SK-N-SH (cell line): ENCODE measurements around the gene CALML3. TPM values are rescaled to one million over a fixed set of nuclear protein-coding genes. Genes with fewer than 3 reads are reported as not detected.

Experiments used
- CTCF ChIA-PET: fragments of 300-600, 350-600 bp; formaldehyde crosslinking; extraction: SDS; loops from one replicate; lab custom pipeline; 2021; lab: Yijun Ruan, JAX
- POLR2A ChIA-PET: fragments of 350-600 bp; sonication (Branson Sonifier 250); formaldehyde crosslinking; extraction: SDS; loops from one replicate; lab custom pipeline; 2020; ENCODE audit warnings: antibody characterized with exemption, inconsistent platforms; lab: Yijun Ruan, JAX
- DNase-seq: peaks from one replicate; pipeline ENCODE4 v3.0.0; 2012
- H2AFZ ChIP-seq: fragments of 200-600 bp; sonication (generic); 2 replicates; pipeline ENCODE4 v1.8.1; 2016; ENCODE audit warnings: antibody characterized with exemption, mild to moderate bottlenecking, low read depth
- H3F3A ChIP-seq: fragments of 200-600 bp; sonication (generic); replicated peaks from 2 replicates; pipeline ENCODE3; 2016; ENCODE audit warnings: antibody characterized with exemption, mild to moderate bottlenecking; ENCODE audit not compliant: insufficient read depth
- H3K27ac ChIP-seq, 2 experiments: fragments of 200-500 bp in 1 of 2; fragments of 200-600 bp in 1 of 2; sonication (Bioruptor generic) in 1 of 2; sonication (generic), shearing (Covaris generic) in 1 of 2; 2 replicates each; pipeline versions ENCODE4 v1.5.1 to v1.6.1; 2014 to 2016; ENCODE audit warnings: low read depth in 2 of 2, inconsistent platforms in 1 of 2, low read length in 1 of 2, mild to moderate bottlenecking in 1 of 2, mixed read lengths in 1 of 2
- H3K27me3 ChIP-seq: fragments of 200-600 bp; sonication (generic), shearing (Covaris generic); 2 replicates; pipeline ENCODE4 v1.6.1; 2016; ENCODE audit warnings: mixed run types; ENCODE audit not compliant: insufficient read depth
- H3K36me3 ChIP-seq, 2 experiments: fragments of 200-500 bp in 1 of 2; fragments of 200-600 bp in 1 of 2; sonication (Bioruptor generic) in 1 of 2; sonication (generic) in 1 of 2; replicated peaks in 1 of 2; 2 replicates each; pipeline versions ENCODE3 to v1.5.1; 2014 to 2016; ENCODE audit warnings: low read length in 1 of 2, mild to moderate bottlenecking in 1 of 2; ENCODE audit not compliant: insufficient read depth in 2 of 2, control insufficient read depth in 1 of 2
- H3K4me1 ChIP-seq, 2 experiments: fragments of 200-500 bp in 1 of 2; fragments of 200-600 bp in 1 of 2; sonication (Bioruptor generic) in 1 of 2; sonication (generic), shearing (Covaris generic) in 1 of 2; 2 replicates each; pipeline versions ENCODE4 v1.5.1 to v1.6.1; 2014 to 2016; ENCODE audit warnings: low read depth in 1 of 2, low read length in 1 of 2, mixed run types in 1 of 2; ENCODE audit not compliant: insufficient read depth in 2 of 2, control insufficient read depth in 1 of 2
- H3K4me2 ChIP-seq: fragments of 200-600 bp; sonication (generic), shearing (Covaris generic); 2 replicates; pipeline ENCODE4 v1.6.1; 2017; ENCODE audit warnings: mixed run types
- H3K4me3 ChIP-seq, 2 experiments: fragments of 200-500 bp in 1 of 2; fragments of 200-600 bp in 1 of 2; sonication (Bioruptor generic) in 1 of 2; sonication (generic), shearing (Covaris generic) in 1 of 2; 2 replicates each; pipeline versions ENCODE4 v1.5.1 to v1.8.1; 2014 to 2016; ENCODE audit warnings: low read depth in 2 of 2, inconsistent platforms in 1 of 2, low read length in 1 of 2, mild to moderate bottlenecking in 1 of 2, mixed read lengths in 1 of 2, moderate library complexity in 1 of 2
- H3K79me2 ChIP-seq: fragments of 200-600 bp; sonication (generic); 2 replicates; pipeline ENCODE4 v1.8.1; 2017; ENCODE audit warnings: mild to moderate bottlenecking; ENCODE audit not compliant: insufficient read depth
- H3K9ac ChIP-seq: fragments of 200-600 bp; sonication (generic); 2 replicates; pipeline ENCODE4 v1.6.1; 2017; ENCODE audit warnings: mixed run types
- H3K9me2 ChIP-seq: fragments of 200-600 bp; sonication (generic); 2 replicates; pipeline ENCODE4 v1.6.1; 2017; ENCODE audit warnings: mixed run types
- H3K9me3 ChIP-seq: fragments of 200-600 bp; sonication (generic); 2 replicates; pipeline ENCODE4 v1.6.1; 2017; ENCODE audit warnings: mixed run types, mild to moderate bottlenecking, moderate library complexity
- H4K20me1 ChIP-seq: fragments of 200-600 bp; sonication (generic); 2 replicates; pipeline ENCODE4 v1.6.1; 2017; ENCODE audit warnings: mild to moderate bottlenecking, mixed run types; ENCODE audit not compliant: insufficient read depth
- CHD2 ChIP-seq: fragments of 150-350 bp; IDR thresholded peaks from 2 replicates; pipeline ENCODE4 v1.6.1; 2018; ENCODE audit warnings: low read length; ENCODE audit not compliant: partially characterized antibody
- ELF1 ChIP-seq: IDR thresholded peaks from 2 replicates; pipeline ENCODE4 v1.4.0; 2012
- EP300 ChIP-seq, 2 experiments: IDR thresholded peaks; 2 replicates each; pipeline versions ENCODE4 v1.4.0 to v1.6.1; 2012; ENCODE audit warnings: borderline replicate concordance in 1 of 2, low read depth in 1 of 2, low read length in 1 of 2
- EZH2phosphoT487 ChIP-seq: fragments of 200-600 bp; sonication (generic); IDR thresholded peaks from 2 replicates; pipeline ENCODE4 v1.6.1; 2017; ENCODE audit warnings: low read depth, mixed run types, mild to moderate bottlenecking, antibody characterized with exemption, moderate library complexity, borderline replicate concordance
- FOXM1 ChIP-seq: IDR thresholded peaks from 2 replicates; pipeline ENCODE4 v1.4.0; 2012; ENCODE audit warnings: low read depth, mild to moderate bottlenecking
- GABPA ChIP-seq: IDR thresholded peaks from 2 replicates; pipeline ENCODE4 v1.4.0; 2012; ENCODE audit warnings: low read depth, mild to moderate bottlenecking
- JUND ChIP-seq: IDR thresholded peaks from 2 replicates; pipeline ENCODE4 v1.4.0; 2012
- MEF2A ChIP-seq: IDR thresholded peaks from 2 replicates; pipeline ENCODE4 v1.4.0; 2012; ENCODE audit warnings: low read depth, borderline replicate concordance
- MXI1 ChIP-seq: IDR thresholded peaks from 2 replicates; pipeline ENCODE4 v1.6.1; 2012; ENCODE audit warnings: mild to moderate bottlenecking, low read depth, low read length, improper control_type of control experiment
- NRF1 ChIP-seq: IDR thresholded peaks from 2 replicates; pipeline ENCODE4 v1.6.1; 2012; ENCODE audit warnings: low read depth, mild to moderate bottlenecking, low read length
- RAD21 ChIP-seq: IDR thresholded peaks from 2 replicates; pipeline ENCODE4 v1.6.1; 2012; ENCODE audit warnings: mild to moderate bottlenecking, low read length
- RFX5 ChIP-seq: IDR thresholded peaks from 2 replicates; pipeline ENCODE4 v1.6.1; 2012; ENCODE audit warnings: mild to moderate bottlenecking, improper control_type of control experiment, low read length
- TEAD4 ChIP-seq: IDR thresholded peaks from 2 replicates; pipeline ENCODE4 v1.4.0; 2012; ENCODE audit warnings: mild to moderate bottlenecking, borderline replicate concordance; ENCODE audit not compliant: insufficient read depth
- YY1 ChIP-seq: IDR thresholded peaks from 2 replicates; pipeline ENCODE4 v1.4.0; 2012; ENCODE audit warnings: low read depth, mild to moderate bottlenecking
- WGBS: methylation state at CpG from one replicate; pipeline ENCODE4 v1.1.6; 2017; ENCODE audit warnings: low lambda C conversion rate; 5-methylcytosine and 5-hydroxymethylcytosine counted together
- polyA plus RNA-seq, 3 experiments: library from polyadenylated mRNA; depleted of rRNA; stranded (reverse); fragments of >200 nt; gene quantifications; 2 replicates each; pipeline ENCODE4 v1.2.3, GENCODE V29; 2012
- TF ChIP-seq, protein P1 (sequence below): fragments of 150-350 bp; IDR thresholded peaks from 2 replicates; pipeline ENCODE4 v1.6.1; 2016; ENCODE audit warnings: mild to moderate bottlenecking, low read depth, low read length
- TF ChIP-seq, protein P2 (sequence below): IDR thresholded peaks from 2 replicates; pipeline ENCODE4 v1.4.0; 2012; ENCODE audit warnings: low read depth, borderline replicate concordance
- TF ChIP-seq, protein P3 (sequence below): IDR thresholded peaks from 2 replicates; pipeline ENCODE4; 2012
- TF ChIP-seq, protein P4 (sequence below): IDR thresholded peaks from 2 replicates; pipeline ENCODE4 v1.6.1; 2012; ENCODE audit warnings: mild to moderate bottlenecking, low read depth, low read length, moderate library complexity
- TF ChIP-seq, protein P5 (sequence below): IDR thresholded peaks from 2 replicates; pipeline ENCODE4 v1.4.0; 2012; ENCODE audit warnings: low read depth

CALML3 gene
- polyA plus RNA-seq, 1 of the 3 experiments (the other 2 are of a cell fraction): not detected

DNA sequence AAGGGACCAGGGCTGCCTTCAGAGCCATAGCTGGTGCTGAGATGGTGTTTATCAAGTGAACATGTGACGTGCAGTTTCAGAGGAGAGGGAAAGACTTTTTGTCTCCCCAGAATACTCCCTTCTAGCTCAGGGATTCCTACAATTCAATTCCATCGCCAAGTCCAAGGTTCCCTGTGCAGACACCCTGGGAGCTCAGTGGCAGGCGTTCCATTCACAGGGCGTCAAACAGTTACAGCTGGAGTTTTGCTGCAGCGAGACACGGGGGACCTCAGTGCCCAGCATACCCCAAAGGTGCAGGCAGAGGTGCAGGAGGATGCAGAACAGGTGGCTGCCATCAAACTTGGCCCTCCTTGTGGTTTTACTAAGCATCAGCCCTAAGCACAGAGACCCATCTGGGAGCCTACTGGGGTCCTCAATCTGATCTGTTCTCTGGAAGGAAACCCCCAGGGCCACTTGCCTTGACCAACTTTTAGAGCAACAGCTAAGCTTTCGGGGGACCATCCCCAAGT, 24.5 kb upstream of the CALML3 start (continued):
- no peak for TF ChIP-seq FOXM1
- TF ChIP-seq TEAD4: no peak
- TF ChIP-seq, protein P1, sequence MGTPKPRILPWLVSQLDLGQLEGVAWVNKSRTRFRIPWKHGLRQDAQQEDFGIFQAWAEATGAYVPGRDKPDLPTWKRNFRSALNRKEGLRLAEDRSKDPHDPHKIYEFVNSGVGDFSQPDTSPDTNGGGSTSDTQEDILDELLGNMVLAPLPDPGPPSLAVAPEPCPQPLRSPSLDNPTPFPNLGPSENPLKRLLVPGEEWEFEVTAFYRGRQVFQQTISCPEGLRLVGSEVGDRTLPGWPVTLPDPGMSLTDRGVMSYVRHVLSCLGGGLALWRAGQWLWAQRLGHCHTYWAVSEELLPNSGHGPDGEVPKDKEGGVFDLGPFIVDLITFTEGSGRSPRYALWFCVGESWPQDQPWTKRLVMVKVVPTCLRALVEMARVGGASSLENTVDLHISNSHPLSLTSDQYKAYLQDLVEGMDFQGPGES: no peak
- TF ChIP-seq CHD2: no peak
- TF ChIP-seq NRF1: no peak
- TF ChIP-seq ELF1: no peak

DNA sequence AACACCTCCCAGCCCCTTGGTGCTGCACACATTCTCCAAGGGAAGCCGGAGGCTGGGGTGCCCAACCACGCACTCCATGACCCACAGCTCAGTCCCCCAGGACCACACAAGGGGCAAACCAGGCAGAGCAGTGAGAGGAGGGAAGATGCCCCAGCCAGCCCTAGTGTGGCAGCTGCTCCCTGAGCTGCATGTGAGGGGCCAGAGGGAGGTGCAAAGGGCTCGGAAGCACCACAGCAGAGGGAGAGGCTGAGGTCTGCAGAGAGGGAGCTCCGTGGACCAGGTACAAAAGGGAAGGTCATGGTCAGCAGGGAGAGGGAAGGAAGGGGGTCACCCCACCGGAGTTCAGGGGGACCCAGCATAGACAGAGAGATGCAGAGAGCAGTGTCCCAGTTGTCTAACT, 23.9 kb upstream of the CALML3 start:
- Histone ChIP-seq H3K4me3 (no peak overlapping the region), H3K9me3 (no peaks in the 10 kb centered on the region), H3K9me2 (no peaks in the 10 kb centered on the region), H2AFZ (no peak overlapping the region), H3K27me3 (peaks cover 8% of the 10 kb centered on the region), H3K36me3 (no peaks in the 10 kb centered on the region), H3K4me1 (no peaks in the 10 kb centered on the region), H4K20me1 (no peaks in the 10 kb centered on the region), H3K4me2 (no peak overlapping the region), H3F3A (no peaks in the 10 kb centered on the region), H3K9ac (no peak overlapping the region), H3K79me2 (no peaks in the 10 kb centered on the region), H3K27ac (no peak overlapping the region)
- POLR2A ChIA-PET: no interaction called here
- WGBS: 57% methylated on average over 5 of the region's 5 CpGs
- CTCF ChIA-PET: interaction anchor here (0.6 to 1.2 kb wide), 2 partner anchors 41 to 58 kb away, joined by 3 read pairs; no protein-coding TSS in a partner anchor
- TF ChIP-seq RAD21: no peak
- TF ChIP-seq GABPA: no peak
- no peak for TF ChIP-seq EZH2phosphoT487
- TF ChIP-seq, protein P2, sequence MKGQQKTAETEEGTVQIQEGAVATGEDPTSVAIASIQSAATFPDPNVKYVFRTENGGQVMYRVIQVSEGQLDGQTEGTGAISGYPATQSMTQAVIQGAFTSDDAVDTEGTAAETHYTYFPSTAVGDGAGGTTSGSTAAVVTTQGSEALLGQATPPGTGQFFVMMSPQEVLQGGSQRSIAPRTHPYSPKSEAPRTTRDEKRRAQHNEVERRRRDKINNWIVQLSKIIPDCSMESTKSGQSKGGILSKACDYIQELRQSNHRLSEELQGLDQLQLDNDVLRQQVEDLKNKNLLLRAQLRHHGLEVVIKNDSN: no peak
- no peak for TF ChIP-seq NRF1
- TF ChIP-seq, protein P3, sequence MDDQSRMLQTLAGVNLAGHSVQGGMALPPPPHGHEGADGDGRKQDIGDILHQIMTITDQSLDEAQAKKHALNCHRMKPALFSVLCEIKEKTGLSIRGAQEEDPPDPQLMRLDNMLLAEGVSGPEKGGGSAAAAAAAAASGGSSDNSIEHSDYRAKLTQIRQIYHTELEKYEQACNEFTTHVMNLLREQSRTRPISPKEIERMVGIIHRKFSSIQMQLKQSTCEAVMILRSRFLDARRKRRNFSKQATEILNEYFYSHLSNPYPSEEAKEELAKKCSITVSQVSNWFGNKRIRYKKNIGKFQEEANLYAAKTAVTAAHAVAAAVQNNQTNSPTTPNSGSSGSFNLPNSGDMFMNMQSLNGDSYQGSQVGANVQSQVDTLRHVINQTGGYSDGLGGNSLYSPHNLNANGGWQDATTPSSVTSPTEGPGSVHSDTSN: no peak
- TF ChIP-seq, protein P1: no peak
- TF ChIP-seq MEF2A: no peak
- no peak for TF ChIP-seq MXI1
- no peak for TF ChIP-seq EP300 (IDR thresholded peaks at IDR 0.05; ENCODE audit: borderline replicate concordance in 1 of 2, low read depth in 1 of 2, low read length in 1 of 2)
- TF ChIP-seq, protein P4, sequence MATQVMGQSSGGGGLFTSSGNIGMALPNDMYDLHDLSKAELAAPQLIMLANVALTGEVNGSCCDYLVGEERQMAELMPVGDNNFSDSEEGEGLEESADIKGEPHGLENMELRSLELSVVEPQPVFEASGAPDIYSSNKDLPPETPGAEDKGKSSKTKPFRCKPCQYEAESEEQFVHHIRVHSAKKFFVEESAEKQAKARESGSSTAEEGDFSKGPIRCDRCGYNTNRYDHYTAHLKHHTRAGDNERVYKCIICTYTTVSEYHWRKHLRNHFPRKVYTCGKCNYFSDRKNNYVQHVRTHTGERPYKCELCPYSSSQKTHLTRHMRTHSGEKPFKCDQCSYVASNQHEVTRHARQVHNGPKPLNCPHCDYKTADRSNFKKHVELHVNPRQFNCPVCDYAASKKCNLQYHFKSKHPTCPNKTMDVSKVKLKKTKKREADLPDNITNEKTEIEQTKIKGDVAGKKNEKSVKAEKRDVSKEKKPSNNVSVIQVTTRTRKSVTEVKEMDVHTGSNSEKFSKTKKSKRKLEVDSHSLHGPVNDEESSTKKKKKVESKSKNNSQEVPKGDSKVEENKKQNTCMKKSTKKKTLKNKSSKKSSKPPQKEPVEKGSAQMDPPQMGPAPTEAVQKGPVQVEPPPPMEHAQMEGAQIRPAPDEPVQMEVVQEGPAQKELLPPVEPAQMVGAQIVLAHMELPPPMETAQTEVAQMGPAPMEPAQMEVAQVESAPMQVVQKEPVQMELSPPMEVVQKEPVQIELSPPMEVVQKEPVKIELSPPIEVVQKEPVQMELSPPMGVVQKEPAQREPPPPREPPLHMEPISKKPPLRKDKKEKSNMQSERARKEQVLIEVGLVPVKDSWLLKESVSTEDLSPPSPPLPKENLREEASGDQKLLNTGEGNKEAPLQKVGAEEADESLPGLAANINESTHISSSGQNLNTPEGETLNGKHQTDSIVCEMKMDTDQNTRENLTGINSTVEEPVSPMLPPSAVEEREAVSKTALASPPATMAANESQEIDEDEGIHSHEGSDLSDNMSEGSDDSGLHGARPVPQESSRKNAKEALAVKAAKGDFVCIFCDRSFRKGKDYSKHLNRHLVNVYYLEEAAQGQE: no peak
- TF ChIP-seq RFX5: no peak
- no peak for TF ChIP-seq TEAD4
- TF ChIP-seq YY1: no peak
- TF ChIP-seq CHD2: no peak
- no peak for TF ChIP-seq JUND
- TF ChIP-seq, protein P5, sequence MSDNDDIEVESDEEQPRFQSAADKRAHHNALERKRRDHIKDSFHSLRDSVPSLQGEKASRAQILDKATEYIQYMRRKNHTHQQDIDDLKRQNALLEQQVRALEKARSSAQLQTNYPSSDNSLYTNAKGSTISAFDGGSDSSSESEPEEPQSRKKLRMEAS: no peak
- DNase-seq: no peak
